NCI-H748 treated with DMSO at 0.1 percent for 48 hours (cell line): ENCODE data around the gene C1QL2.

ENCODE experiments used
- DNase-seq: peaks from one replicate; lab custom pipeline; 2025; lab: John Stamatoyannopoulos, UW

Gene C1QL2

GRCh38 chr2:119158563-119159347, at the start of gene C1QL2:
Gene C1QL2, minus strand, starts transcription at chr2:119158751. Its CDS starts 482 bp downstream, at chr2:119158269.
- no peak for DNase-seq

- DNase-seq: no peak
Observed at GRCh38 chr2:119207447-119207846, 48.9 kb upstream of the C1QL2 start.

GRCh38 chr2:119206201-119206600, 47.6 kb upstream of the C1QL2 start:
- DNase-seq: no peak

- no peak for DNase-seq
Observed at GRCh38 chr2:119205001-119205706, 46.6 kb upstream of the C1QL2 start.

GRCh38 chr2:119204525-119204924, 46.0 kb upstream of the C1QL2 start:
- DNase-seq: no peak

GRCh38 chr2:119202610-119203310, 44.2 kb upstream of the C1QL2 start:
- no peak for DNase-seq

GRCh38 chr2:119201815-119202214, 43.3 kb upstream of the C1QL2 start:
- no peak for DNase-seq

GRCh38 chr2:119198240-119198840, 39.8 kb upstream of the C1QL2 start:
- DNase-seq: no peak

GRCh38 chr2:119197529-119198239, 39.1 kb upstream of the C1QL2 start:
- no peak for DNase-seq

- DNase-seq: no peak
Observed at GRCh38 chr2:119197126-119197405, 38.5 kb upstream of the C1QL2 start.

- DNase-seq: no peak
Observed at GRCh38 chr2:119196301-119197125, 38.0 kb upstream of the C1QL2 start.

GRCh38 chr2:119195887-119196286, 37.3 kb upstream of the C1QL2 start:
- no peak for DNase-seq

- DNase-seq: no peak
Observed at GRCh38 chr2:119195001-119195400, 36.5 kb upstream of the C1QL2 start.

GRCh38 chr2:119192893-119193292, 34.3 kb upstream of the C1QL2 start:
- DNase-seq: no peak

GRCh38 chr2:119190321-119191111, 32.0 kb upstream of the C1QL2 start:
- no peak for DNase-seq

- no peak for DNase-seq
Observed at GRCh38 chr2:119184512-119184911, 26.0 kb upstream of the C1QL2 start.

- DNase-seq: no peak
Observed at GRCh38 chr2:119181791-119182445, 23.4 kb upstream of the C1QL2 start.

- no peak for DNase-seq
Observed at GRCh38 chr2:119181391-119181790, 22.8 kb upstream of the C1QL2 start.

- no peak for DNase-seq
Observed at GRCh38 chr2:119180892-119181291, 22.3 kb upstream of the C1QL2 start.

GRCh38 chr2:119179991-119180390, 21.4 kb upstream of the C1QL2 start:
- DNase-seq: no peak
